DMS153 treated with DMSO at 0.1 percent for 48 hours (cell line): ENCODE data around the gene SRBD1.
A peak's percentile ranks its signal among the peaks of the same experiment; 100 is the strongest.

Experiments used
- DNase-seq: peaks from one replicate; lab custom pipeline; 2025; ENCODE audit not compliant: unreplicated experiment; lab: John Stamatoyannopoulos, UW

SRBD1 gene, protein sequence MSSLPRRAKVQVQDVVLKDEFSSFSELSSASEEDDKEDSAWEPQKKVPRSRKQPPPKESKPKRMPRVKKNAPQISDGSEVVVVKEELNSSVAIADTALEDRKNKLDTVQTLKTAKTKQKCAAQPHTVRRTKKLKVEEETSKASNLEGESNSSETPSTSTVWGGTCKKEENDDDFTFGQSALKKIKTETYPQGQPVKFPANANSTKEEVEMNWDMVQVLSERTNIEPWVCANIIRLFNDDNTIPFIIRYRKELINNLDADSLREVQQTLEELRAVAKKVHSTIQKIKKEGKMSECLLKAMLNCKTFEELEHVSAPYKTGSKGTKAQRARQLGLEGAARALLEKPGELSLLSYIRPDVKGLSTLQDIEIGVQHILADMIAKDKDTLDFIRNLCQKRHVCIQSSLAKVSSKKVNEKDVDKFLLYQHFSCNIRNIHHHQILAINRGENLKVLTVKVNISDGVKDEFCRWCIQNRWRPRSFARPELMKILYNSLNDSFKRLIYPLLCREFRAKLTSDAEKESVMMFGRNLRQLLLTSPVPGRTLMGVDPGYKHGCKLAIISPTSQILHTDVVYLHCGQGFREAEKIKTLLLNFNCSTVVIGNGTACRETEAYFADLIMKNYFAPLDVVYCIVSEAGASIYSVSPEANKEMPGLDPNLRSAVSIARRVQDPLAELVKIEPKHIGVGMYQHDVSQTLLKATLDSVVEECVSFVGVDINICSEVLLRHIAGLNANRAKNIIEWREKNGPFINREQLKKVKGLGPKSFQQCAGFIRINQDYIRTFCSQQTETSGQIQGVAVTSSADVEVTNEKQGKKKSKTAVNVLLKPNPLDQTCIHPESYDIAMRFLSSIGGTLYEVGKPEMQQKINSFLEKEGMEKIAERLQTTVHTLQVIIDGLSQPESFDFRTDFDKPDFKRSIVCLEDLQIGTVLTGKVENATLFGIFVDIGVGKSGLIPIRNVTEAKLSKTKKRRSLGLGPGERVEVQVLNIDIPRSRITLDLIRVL

GRCh38 chr2:45611020-45611859 lies at the start of gene SRBD1:
SRBD1 (minus strand) TSS chr2:45611267; CDS start chr2:45605441, 5,826 bp downstream.
- DNase-seq, result peak; percentile 79

- DNase-seq, result no peak
These were observed 43.2 kb upstream of the SRBD1 start for GRCh38 chr2:45654250-45654649.

- no peak for DNase-seq
These were observed 42.3 kb upstream of the SRBD1 start for GRCh38 chr2:45653122-45653913.

- peak; percentile 27 for DNase-seq
These were observed 41.3 kb upstream of the SRBD1 start for GRCh38 chr2:45652090-45653031.

DNA sequence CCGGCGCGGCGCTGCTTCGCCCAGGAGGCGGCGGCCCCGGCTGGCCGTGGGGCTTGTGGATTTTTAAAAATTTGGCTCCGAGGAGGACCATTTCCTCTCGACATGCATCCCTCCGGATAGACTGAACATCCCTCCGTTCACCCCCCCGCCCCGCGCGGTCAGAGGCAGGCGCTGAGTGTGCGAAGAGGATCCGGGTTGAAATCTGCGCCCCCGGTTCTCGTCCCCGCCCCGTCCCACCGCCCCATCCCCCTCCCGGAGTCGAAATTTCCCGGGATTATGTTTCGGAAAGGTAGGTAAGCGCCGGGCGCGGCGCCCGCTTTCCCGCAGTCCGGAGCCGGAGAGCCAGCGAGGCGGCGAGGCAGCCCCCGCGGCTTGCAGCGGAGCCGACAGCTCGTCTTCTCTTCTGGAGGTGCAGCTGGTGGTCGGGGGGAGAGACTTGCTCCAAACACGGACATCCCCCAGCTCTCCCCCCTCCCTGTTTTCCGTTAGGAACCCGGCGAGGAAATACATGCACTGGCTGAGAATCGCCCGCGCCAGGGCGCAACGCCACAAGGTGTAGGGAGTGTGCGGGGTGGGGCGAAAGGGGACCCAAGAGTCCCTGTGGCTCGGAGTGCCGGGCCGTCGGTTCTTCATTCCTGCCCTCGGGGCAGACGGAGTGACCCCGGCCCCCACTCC lies 40.5 kb upstream of the SRBD1 start, which contains the start of gene PRKCE:
TSS of gene PRKCE (plus strand) at position 261 of the 675 bp plus-strand sequence.
- DNase-seq, result no peak

- DNase-seq, result peak; percentile 46
These were observed 39.9 kb upstream of the SRBD1 start for GRCh38 chr2:45650851-45651414.

GRCh38 chr2:45649858-45650811 lies 39.1 kb upstream of the SRBD1 start:
- DNase-seq, result peak; percentile 48

DNA sequence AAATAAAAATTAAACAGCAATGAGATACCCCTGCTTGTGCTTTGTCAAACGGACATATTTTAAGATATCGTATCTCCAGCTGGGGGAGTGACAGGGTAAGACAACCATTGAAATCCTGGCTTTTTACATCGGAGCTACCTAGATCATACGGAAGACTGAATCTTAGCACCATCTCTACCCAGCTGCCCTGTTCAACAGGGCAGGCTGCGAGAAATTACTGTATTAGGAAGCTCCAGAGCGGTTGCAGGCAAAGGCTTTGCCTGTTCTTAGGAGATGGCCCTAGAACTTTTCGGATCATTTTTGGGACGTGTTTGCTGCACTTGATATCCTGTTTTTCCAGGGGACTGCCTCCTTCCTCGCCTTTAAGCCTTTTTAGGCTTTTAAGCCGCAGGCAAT lies 38.4 kb upstream of the SRBD1 start:
- DNase-seq, result no peak

DNA sequence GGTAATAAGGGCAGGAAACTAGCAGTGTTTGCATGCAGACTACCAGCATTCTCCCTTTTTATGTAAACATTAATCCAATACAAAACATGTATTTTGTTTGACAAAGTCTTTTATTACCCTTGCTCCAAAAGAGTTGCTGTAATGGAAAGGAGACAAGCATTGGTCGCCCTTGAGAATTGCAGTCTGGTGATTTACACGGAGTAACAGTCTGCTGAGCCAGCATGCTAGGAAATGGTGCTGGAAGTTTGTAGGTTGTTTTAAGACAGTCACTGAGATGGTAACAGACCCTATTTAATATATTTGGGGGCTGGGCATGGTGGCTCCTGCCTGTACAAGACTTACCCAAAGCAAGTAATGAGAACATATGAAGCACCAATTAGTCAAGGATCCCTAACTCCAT lies 37.6 kb upstream of the SRBD1 start:
- DNase-seq, result no peak

- no peak for DNase-seq
These were observed 37.0 kb upstream of the SRBD1 start for GRCh38 chr2:45647986-45648520.

GRCh38 chr2:45647356-45647755 lies 36.3 kb upstream of the SRBD1 start:
- no peak for DNase-seq

DNA sequence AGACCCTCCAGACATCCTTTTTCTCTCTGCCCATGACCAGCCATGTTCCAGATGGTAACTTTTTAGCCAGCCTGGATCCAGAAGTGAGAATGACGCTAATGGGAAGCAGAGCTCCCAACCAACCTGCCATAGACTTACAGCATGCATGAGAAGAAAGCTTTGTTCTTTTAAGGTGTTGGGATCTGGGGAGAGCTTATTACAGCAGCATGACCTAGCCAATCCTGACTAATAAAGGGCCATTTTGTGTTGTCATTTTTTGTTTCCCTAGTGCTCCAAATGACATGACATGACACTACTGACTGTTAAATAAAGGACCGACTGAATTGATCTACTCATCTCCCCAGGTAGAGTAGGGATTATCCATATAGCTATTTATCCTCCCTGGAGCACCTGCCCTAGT lies 35.2 kb upstream of the SRBD1 start:
- no peak for DNase-seq

DNA sequence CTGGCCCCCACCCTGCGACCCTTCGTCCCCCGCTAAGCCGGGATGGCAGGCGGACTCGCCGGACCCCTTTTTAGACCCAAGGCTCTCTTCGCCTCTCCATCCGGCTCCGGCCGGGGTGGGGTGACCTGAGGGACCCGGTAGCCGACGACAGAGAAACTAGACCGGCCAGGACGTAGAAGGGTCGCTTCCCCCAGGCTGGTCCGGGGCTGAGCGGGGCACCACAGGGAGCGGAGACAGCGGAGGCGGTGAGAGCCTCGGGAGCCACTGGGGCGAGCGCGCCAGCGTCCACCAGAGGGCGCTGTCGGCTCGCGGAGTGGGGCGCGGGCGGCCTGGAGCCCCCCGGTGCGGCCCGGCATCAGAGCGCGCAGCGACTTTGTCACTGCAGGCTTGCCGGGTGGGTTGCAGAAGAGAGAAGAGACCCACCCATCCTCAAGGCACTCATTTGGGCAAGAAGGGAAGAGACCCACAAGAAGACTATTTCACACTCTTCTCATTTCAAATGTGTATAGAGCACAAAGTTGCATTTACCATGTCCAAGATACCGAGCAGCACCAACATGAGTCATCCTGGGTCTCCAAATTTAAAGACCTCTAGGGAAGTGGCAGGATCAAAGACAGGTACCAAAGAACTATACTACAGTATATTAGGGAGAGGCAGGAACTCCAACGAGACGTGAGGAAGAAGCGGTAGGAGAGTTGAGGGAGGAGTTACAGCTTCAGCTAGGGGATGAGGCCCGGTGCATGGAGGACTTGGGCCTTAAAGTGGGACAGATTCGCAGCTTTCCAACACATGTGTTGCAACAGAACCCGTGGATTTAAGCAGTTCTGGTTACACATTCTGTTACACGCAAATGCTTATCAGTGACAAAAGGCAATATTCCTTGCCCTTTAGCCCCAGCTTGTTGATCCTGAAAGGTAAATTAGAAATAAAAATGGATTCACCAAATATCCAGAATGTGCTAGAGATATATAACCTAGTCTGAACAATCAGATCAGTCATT lies 32.8 kb upstream of the SRBD1 start:
- DNase-seq, result peak; percentile 62

DNA sequence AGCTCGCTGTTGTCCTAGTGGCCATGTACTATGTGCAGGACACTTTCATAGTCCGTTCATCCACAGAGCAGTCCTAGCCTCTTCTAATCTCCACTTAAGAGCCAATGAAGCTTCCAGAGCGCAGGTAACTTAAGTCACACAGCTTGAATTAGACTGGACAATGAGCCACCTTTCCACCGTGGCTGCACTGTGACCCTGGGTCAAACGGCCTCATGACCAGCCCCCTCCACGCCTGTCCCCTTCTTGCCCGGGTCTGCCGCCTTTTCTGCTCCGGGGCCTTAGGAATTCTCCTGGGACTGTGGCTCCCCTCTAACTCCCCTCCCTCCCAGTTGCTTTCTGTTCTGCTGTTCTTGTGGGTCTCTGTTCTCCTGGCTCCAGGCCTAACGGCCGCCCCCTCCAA lies 32.0 kb upstream of the SRBD1 start:
- DNase-seq, result no peak

GRCh38 chr2:45640576-45640975 lies 29.5 kb upstream of the SRBD1 start:
- no peak for DNase-seq
